Breast epithelium (tissue), 3 donors: ENCODE data around the gene BMAL1.

Experiments used
- POLR2A ChIP-seq: fragments of 450-650 bp; IDR thresholded peaks from one replicate; pipeline ENCODE4 v1.6.1; 2016; ENCODE audit warnings: antibody characterized with exemption, mild to moderate bottlenecking, moderate library complexity
- TF ChIP-seq, protein P1 (sequence below), 3 donors: fragments of 450-650 bp; IDR thresholded peaks; one replicate each; pipeline ENCODE4 v1.5.1; 2016 to 2017; ENCODE audit warnings: antibody characterized with exemption in 3 of 3, mild to moderate bottlenecking in 3 of 3, moderate library complexity in 3 of 3

DNA sequence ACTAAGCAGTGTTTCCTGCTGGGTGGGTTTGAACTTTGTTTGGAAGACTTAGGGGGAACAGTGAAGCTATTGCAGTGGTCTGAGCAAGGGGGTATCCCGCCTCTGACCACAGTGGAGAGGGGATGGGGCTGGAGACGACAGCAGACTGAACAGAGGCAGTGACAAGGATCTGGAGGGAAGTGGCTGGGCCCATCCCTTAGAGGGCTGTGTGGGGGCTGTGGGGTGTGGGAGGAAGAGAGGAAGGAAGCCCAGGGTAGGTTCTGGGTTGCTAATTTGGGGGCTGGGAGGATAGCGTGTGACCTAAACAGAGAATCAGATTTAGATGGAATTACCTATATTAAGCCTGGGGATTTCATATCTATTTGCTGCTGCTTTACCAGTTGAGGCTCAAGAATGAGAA is 70.7 kb downstream of the BMAL1 start:
- TF ChIP-seq, protein P1, sequence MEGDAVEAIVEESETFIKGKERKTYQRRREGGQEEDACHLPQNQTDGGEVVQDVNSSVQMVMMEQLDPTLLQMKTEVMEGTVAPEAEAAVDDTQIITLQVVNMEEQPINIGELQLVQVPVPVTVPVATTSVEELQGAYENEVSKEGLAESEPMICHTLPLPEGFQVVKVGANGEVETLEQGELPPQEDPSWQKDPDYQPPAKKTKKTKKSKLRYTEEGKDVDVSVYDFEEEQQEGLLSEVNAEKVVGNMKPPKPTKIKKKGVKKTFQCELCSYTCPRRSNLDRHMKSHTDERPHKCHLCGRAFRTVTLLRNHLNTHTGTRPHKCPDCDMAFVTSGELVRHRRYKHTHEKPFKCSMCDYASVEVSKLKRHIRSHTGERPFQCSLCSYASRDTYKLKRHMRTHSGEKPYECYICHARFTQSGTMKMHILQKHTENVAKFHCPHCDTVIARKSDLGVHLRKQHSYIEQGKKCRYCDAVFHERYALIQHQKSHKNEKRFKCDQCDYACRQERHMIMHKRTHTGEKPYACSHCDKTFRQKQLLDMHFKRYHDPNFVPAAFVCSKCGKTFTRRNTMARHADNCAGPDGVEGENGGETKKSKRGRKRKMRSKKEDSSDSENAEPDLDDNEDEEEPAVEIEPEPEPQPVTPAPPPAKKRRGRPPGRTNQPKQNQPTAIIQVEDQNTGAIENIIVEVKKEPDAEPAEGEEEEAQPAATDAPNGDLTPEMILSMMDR (IDR thresholded peaks at IDR 0.05) = no peak
- no peak for TF ChIP-seq POLR2A
